Activated naive CD4-positive, alpha-beta T cell treated with anti-CD3 and anti-CD28 coated beads, Interleukin-2, amount 50 U/mL, for 24 hours (primary cell): Measurements from ENCODE around the gene GAK.
A peak's percentile ranks its signal among the peaks of the same experiment; 100 is the strongest.

Experiments
- H3K27ac Mint-ChIP-seq: one replicate; pipeline ENCODE4 v1.8.0; 2021; ENCODE audit warnings: mild to moderate bottlenecking, mixed read lengths
- H3K27me3 Mint-ChIP-seq: one replicate; pipeline ENCODE4 v1.8.0; 2021; ENCODE audit warnings: mixed read lengths
- H3K36me3 Mint-ChIP-seq: one replicate; pipeline ENCODE4 v1.8.0; 2021; ENCODE audit warnings: mixed read lengths
- H3K4me1 Mint-ChIP-seq: one replicate; pipeline ENCODE4 v1.8.0; 2021; ENCODE audit warnings: mixed read lengths
- H3K4me3 Mint-ChIP-seq: one replicate; pipeline ENCODE4 v1.8.0; 2021; ENCODE audit warnings: mild to moderate bottlenecking, mixed read lengths
- H3K9me3 Mint-ChIP-seq: one replicate; pipeline ENCODE4 v1.8.0; 2021; ENCODE audit warnings: mixed read lengths

GAK gene

DNA sequence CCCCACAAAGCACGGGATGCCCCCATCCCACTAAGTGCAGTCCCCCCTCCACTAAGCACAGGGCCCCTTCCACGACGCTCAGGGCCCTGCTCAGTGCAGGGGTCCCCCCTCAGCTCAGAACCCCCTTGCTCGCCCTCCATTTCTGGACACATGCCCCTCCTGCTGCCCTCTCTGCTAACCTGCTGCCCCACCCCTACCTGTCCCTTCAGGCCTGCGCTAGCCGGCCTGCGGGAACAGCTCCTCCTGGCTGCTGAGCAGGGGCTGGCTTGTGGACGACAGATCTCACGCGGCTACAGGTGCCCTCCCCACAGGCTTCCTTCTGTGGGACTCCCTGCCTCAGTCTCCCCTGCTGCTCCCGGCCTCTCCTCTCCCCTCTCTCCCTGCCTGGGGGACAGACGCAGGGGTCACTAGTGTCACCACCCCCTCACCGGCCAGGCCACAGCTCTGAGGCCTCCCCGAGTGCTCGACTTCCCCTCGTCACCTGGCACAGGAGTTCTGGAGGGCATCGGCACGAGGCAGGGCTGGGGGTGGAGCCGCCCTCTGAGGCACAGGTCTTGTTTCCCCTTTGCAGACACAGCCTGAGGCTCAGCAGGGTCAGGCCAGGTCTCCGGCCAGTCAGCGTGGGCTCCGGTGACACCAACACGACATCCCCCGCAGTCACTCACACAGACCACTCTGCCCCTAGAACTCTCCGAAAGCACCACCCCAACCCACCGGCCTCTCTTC lies 21.6 kb downstream of the GAK start:
- Mint-ChIP-seq H3K27me3 (no peaks in the 10 kb centered on the region), H3K9me3 (no peaks in the 10 kb centered on the region), H3K4me1 (peaks cover 10% of the 10 kb centered on the region), H3K36me3 (peaks cover 4% of the 10 kb centered on the region), H3K27ac (no peak overlapping the region), H3K4me3 (no peak overlapping the region)

DNA sequence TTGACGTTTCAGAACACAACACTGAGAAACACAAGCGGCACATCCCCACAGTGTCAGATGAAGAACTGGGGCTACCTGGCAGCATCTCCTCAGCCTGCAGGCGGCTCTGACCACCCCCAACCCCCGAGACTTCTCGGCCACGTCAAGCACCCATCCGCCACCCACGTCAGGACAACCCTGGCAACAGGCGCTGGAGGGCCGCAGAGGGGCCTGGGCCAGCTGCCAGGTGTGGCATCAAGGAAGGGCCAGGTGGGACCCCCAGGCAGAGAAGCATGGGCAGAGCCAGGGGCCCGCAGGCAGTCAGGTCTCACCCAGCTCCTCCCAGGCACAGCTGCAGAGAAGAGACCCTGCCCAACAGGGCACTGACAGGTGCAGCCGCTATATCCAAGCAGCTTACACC lies 22.3 kb downstream of the GAK start:
- peaks cover 3% of the 10 kb centered on the region for H3K4me1 Mint-ChIP-seq

DNA sequence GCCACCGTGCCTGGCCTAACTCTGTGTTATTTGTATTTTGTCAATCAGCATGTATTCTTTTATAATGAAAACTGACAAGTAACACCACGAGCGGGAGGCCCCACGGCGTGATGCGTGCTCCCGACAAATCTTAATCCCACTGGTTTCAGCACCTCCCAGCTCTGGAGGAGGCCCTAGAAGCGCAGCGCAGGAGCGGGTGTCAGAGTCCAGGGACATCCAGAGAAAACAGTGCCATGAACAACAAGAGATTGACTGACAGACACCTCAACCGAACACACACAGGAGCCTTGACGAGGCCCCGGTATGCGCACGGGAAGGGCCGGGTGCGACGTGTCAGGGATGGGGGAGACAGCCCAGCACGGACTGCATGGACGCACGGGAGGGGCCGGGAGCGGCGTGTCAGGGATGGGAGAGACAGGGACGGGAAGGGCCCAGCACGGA lies 23.0 kb downstream of the GAK start:
- H3K9me3 Mint-ChIP-seq, result no peaks in the 10 kb centered on the region
- no peaks in the 10 kb centered on the region for H3K4me1 Mint-ChIP-seq
- H3K36me3 Mint-ChIP-seq, result peaks cover 4% of the 10 kb centered on the region
- H3K4me3 Mint-ChIP-seq, result no peak overlapping the region
- no peak overlapping the region for H3K27ac Mint-ChIP-seq
- H3K27me3 Mint-ChIP-seq, result no peaks in the 10 kb centered on the region

More for the DNA sequence above, 22.3 kb downstream of the GAK start:
- H3K27me3 Mint-ChIP-seq, result no peaks in the 10 kb centered on the region
- no peak overlapping the region for H3K27ac Mint-ChIP-seq
- H3K4me3 Mint-ChIP-seq, result no peak overlapping the region
- peaks cover 4% of the 10 kb centered on the region for H3K36me3 Mint-ChIP-seq
- no peaks in the 10 kb centered on the region for H3K9me3 Mint-ChIP-seq

DNA sequence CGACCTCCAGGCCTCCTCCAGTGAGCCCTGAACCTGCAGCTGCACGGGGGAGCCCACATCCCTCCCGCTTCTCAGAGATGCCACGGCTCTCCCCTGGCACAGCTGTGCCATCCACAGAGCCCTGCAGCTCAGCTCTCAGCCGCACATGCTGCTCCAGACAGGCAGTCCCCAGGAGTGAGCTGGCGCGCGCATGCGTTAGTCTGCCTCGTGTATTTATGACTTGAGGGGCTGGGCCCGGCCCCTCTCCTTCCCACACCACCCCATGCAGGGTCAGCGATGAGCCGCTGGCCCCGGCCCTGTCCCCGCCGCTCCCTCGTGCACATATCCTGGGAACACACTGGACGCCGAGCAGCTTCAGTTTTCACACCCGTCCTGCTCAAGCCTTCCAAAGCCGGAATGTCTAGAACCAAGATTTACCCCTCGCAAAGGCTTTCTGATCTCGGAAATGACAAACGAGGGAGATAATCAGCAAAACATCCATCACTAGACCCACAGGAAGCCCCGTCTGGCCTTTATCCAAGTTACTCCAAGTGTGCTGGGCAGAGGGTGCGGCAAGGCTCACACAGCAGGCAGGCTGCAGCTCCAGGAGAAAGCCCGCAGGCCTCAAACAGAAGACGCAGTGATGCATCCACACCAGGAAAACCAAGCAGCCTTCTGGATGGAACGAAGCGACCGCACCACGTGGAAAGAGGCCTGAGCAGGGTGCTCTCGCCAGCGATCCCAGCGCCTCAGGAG lies 24.3 kb downstream of the GAK start:
- no peak overlapping the region for H3K27ac Mint-ChIP-seq
- peaks cover 4% of the 10 kb centered on the region for H3K36me3 Mint-ChIP-seq
- no peaks in the 10 kb centered on the region for H3K27me3 Mint-ChIP-seq
- H3K4me3 Mint-ChIP-seq, result no peak overlapping the region
- H3K4me1 Mint-ChIP-seq, result no peaks in the 10 kb centered on the region
- no peaks in the 10 kb centered on the region for H3K9me3 Mint-ChIP-seq

DNA sequence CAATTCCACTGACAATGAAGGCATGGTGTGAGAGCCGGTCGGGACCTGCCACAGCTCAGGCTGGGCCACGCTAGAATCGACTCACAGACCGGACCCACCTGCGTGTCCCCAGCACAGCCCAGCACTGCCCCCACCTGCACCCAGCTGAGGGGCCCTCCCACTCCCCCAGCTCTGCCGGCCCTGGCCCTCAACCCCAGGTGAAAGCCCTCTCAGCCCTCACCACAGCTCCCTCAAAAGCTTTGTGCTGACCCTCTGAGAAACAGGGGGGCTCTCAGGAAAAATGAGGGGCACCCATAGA lies 25.1 kb downstream of the GAK start:
- Mint-ChIP-seq H3K4me1 (no peaks in the 10 kb centered on the region), H3K27me3 (no peaks in the 10 kb centered on the region), H3K4me3 (no peak overlapping the region), H3K27ac (no peak overlapping the region), H3K9me3 (no peaks in the 10 kb centered on the region), H3K36me3 (peaks cover 4% of the 10 kb centered on the region)

DNA sequence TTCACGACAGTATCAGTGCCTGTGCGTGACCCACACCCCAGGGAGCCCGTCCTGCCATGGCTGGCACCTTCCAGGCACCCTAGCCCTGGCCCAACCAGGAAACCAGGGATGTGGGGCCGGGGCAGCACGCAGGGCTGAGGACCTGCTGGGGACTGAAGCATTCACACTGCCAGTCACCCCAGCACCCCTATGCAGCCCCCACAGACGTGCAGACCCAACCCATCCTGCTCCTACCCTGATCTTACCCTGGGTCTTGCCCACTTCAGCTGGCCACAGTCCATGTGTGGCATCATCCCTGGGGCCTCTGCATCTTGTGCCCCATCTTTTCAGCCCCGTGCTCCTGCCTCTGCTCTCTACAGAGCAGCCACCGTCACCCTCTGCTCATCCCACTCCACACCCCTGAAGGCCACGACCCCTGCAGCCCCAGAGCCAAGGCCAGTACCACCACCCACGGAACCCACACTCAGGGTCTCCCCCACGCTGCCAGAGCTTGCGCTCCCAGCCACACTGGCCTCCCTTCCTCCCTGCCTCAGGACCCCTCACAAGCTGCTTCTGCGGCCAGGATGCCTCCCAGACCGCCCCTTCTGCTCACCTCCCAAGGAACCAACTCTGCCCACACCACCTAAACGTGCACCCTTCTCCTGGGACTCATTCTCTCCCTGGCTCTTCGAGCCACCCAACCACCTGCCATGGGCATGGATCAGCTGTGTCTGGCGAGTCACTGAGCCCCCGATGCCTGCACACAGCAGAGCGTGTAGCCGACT lies 25.6 kb downstream of the GAK start:
- Mint-ChIP-seq H3K4me1 (no peaks in the 10 kb centered on the region), H3K9me3 (no peaks in the 10 kb centered on the region), H3K27me3 (no peaks in the 10 kb centered on the region), H3K4me3 (no peak overlapping the region), H3K36me3 (peaks cover 1% of the 10 kb centered on the region), H3K27ac (peak overlapping the region; percentile 23)

DNA sequence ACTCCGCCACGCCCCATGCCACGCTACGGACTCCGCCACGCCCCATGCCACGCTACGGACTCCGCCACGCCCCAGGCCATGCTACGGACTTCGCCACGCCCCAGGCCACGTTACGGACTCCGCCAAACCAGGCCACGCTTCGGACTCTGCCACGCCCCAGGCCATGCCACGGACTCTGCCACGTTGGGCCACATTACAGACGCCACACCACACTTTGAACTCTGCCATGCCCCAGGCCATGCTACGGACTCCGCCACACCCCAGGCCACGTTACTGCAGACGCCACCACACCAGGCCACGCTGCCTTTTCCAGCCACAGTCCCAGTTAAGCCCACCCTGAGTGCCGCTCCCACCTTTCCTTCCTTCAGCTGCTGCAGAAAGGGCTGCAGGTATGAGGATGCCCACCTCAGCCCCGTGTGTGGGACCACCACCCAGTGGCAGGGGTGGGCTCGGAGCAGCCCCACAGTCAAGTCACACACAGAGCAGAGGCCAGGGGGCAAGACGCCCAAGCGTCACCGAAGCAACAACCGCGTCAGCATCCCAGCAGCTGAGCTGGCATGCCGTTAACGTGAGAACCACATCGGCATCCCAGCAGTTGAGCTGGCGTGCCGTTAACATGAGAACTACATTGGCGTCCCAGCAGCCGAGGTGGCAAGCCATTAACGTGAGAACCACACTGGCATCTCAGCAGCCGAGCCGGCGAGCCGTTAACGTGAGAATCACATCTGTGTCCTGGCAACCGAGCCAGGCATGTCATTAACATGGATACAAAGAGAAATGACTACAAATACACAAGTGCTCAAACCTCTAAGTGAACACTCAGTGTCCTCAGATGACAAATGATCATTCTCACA lies 26.4 kb downstream of the GAK start:
- H3K4me3 Mint-ChIP-seq, result no peak overlapping the region
- no peaks in the 10 kb centered on the region for H3K27me3 Mint-ChIP-seq
- H3K36me3 Mint-ChIP-seq, result peaks cover 1% of the 10 kb centered on the region
- H3K27ac Mint-ChIP-seq, result no peak overlapping the region
- no peaks in the 10 kb centered on the region for H3K4me1 Mint-ChIP-seq
- H3K9me3 Mint-ChIP-seq, result no peaks in the 10 kb centered on the region

DNA sequence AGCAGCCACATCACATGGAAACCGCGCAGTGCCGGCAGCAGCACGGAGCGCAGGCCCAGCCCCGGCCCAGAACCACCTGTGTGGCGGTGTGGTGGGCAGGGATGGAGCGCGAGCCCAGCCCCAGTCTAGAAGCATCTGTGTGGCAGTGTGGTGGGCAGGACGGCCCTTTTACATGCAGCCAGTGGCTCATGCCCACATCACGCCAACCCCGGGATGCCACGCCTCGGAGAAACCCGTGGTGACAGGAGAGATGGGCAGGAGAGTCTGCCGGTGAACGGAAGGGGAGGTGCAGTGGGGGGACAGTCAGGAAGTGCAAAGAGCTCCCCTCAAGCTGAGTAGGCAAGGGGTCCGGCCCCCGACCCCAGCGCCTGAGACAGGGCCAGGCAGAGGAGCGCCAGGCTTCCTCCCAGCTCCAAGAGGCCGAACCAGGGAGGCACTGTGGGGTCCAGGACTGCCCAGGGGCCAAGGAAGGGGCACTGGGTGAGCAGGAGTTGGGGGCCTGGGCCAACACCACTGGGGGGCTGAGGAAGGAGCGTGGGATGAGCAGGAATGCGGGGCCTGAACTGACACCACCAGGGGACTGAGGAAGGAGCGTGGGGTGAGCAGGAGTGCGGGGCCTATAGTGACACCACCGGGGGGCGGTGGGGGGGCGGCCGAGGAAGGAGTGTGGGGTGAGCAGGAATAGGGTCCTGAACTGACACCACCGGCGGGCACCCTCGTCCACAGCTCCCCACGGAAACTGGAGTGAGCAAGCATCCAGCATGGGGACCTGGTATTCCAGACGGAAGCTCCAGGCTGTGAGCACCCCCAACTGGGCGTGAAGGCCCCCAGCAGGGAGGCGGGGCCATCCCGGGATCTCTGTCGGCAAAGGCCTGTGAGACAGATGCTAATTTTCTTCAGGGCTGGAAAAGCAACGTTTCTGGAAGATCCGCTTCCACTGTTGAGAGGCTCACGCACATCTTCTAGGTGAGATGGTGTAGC lies 28.8 kb downstream of the GAK start:
- Mint-ChIP-seq H3K4me1 (no peaks in the 10 kb centered on the region), H3K27ac (no peak overlapping the region), H3K9me3 (no peaks in the 10 kb centered on the region), H3K4me3 (no peak overlapping the region), H3K27me3 (no peaks in the 10 kb centered on the region), H3K36me3 (peaks cover 4% of the 10 kb centered on the region)

DNA sequence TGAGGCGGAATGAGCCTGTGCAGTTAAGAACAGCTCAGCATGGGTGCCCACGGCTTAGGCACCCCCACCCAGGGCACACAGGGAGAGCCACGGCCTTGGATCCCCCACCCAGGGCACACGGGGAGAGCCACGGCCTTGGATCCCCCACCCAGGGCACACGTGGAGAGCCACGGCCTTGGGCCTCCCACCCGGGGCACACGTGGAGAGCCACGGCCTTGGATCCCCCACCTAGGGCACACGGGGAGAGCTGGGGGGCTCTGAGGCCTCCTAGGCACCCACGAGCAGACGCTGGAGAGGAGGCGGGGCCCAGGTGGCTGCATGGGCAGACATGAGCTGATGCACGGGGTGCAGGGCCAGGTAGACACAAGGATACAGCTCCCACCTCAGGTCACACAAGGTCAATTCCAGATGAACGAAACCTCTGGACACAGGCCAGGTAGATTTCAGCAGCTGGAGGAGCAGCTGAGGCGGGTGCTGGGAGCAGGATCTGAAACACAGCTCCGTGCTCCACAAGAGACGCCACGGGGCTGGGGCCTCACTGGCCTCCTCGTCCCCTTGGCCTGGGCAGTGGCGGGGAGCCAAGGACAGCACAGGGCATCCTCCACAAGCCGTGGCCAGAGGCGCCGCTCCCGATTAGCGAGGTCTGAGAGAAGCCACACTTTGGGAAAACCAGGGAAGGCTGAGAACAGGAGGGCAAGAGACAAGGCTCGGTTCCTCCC lies 30.8 kb downstream of the GAK start:
- no peak overlapping the region for H3K27ac Mint-ChIP-seq
- H3K27me3 Mint-ChIP-seq, result no peaks in the 10 kb centered on the region
- peaks cover 3% of the 10 kb centered on the region for H3K36me3 Mint-ChIP-seq
- H3K4me1 Mint-ChIP-seq, result no peaks in the 10 kb centered on the region
- H3K4me3 Mint-ChIP-seq, result no peak overlapping the region
- H3K9me3 Mint-ChIP-seq, result no peaks in the 10 kb centered on the region

DNA sequence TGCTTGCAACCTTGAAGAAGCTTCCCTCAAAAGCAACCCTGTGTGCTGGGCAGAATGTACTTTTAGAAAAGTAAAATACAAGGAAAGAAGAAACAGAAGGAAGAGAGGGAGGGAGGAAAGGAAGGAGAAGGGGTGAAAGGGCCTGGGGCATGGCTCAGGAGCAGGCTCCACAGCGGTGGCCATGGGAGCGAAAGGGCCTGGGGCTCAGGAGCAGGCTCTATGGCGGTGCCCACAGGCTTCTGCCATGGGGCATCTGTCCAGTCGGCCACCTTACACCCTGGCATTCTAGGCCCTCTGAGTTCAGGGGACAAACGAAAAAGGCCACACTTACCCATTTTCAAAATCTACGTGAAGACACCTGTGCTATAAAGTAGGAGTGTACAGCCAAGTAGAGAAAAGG lies 31.4 kb downstream of the GAK start:
- H3K27me3 Mint-ChIP-seq, result no peaks in the 10 kb centered on the region
- no peaks in the 10 kb centered on the region for H3K9me3 Mint-ChIP-seq
- H3K36me3 Mint-ChIP-seq, result peaks cover 3% of the 10 kb centered on the region
- H3K27ac Mint-ChIP-seq, result no peak overlapping the region
- no peaks in the 10 kb centered on the region for H3K4me1 Mint-ChIP-seq
- no peak overlapping the region for H3K4me3 Mint-ChIP-seq

DNA sequence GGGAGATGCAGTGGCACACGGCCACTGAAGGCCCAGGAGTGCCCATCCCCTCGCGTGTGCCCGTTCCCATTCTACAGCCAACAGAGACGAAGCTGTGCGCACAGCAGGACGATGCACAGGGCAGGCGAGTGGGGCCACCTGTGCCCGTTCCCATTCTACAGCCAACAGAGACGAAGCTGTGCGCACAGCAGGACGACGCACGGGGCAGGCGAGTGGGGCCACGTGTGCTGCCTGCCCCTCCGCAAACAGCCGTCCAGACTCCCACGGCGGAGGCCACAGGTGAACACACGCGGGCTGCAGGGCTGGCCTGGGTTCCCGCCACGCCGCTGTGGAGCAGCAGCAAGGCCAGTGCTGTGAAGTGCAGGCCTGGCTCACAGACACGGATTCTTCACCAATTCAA lies 32.0 kb downstream of the GAK start:
- no peaks in the 10 kb centered on the region for H3K9me3 Mint-ChIP-seq
- H3K4me1 Mint-ChIP-seq, result no peaks in the 10 kb centered on the region
- no peaks in the 10 kb centered on the region for H3K27me3 Mint-ChIP-seq
- no peak overlapping the region for H3K27ac Mint-ChIP-seq
- no peak overlapping the region for H3K4me3 Mint-ChIP-seq
- peaks cover 3% of the 10 kb centered on the region for H3K36me3 Mint-ChIP-seq

DNA sequence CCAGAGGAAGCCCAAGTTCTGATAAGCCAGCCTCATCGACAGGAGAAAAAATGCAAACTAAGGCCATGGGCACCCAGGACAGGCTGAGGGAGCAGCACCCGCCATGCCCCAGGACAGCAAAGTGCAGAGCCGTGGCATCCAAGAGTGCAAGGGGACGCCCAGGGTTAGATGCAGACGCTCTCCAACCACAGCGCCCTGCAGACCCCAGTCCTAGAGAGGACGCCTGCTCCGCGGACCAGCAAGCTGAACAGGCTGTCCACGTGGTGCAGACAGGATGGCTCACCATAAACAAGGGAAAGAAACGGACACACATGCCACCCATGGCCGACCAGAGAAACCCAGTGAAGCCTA lies 32.6 kb downstream of the GAK start:
- no peak overlapping the region for H3K27ac Mint-ChIP-seq
- peaks cover 3% of the 10 kb centered on the region for H3K36me3 Mint-ChIP-seq
- no peaks in the 10 kb centered on the region for H3K4me1 Mint-ChIP-seq
- H3K9me3 Mint-ChIP-seq, result no peaks in the 10 kb centered on the region
- no peak overlapping the region for H3K4me3 Mint-ChIP-seq
- no peaks in the 10 kb centered on the region for H3K27me3 Mint-ChIP-seq

DNA sequence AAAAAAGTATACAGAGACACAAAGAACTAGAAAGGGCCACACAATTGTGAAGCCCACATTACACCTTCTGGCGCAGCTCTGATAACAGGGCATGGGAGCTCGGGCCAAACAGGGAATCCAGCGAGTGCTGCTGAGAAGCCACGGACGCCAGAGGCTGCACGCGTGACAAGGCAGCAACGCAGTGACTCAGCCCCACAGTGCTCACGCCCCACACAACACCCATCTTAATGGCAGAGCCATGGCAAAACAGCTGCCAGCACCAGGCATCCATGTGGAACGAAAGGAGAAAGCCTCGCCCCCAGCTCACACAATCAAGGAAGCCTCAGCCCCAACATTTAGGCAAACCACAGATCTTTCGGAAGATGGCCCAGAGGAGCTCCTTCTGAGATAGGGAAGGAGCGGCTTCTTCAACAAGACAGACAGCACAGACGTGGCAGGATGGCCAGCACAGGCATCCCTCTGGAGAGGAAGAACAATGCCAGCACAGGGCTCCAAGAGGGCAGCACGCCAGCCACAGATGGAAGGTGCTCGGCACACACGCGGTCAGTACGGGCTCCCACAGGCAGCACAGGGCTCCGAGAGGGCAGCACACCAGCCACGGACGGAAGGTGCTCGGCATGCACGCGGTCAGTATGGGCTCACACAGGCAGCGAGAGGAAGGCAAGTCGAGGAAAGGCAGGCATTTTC lies 33.1 kb downstream of the GAK start:
- Mint-ChIP-seq H3K27me3 (no peaks in the 10 kb centered on the region), H3K36me3 (peaks cover 3% of the 10 kb centered on the region), H3K4me1 (no peaks in the 10 kb centered on the region), H3K9me3 (no peaks in the 10 kb centered on the region), H3K4me3 (no peak overlapping the region), H3K27ac (no peak overlapping the region)

DNA sequence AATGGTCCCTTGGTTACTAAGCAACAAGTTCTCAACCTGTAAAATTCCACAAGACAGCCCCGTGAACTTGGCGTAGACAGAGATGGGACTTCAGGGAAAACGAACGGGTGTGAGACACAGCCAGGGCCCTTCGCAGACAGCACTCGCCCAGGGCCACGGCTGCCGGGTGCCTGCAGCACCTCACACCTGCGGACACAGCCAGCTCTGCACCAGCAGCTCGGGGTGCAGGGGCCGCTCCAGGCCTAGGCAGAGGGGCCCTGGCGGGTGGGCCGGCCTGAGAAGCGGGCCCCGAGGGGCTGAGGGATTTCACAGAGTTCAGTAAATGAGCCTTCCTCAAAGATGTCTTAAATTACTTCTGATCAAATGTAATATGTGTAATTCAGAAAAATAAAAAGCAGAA lies 34.0 kb downstream of the GAK start:
- Mint-ChIP-seq H3K9me3 (no peaks in the 10 kb centered on the region), H3K27me3 (no peaks in the 10 kb centered on the region), H3K4me1 (no peaks in the 10 kb centered on the region), H3K4me3 (no peak overlapping the region), H3K27ac (no peak overlapping the region), H3K36me3 (peaks cover 3% of the 10 kb centered on the region)
